ENCODE data around the gene TRIL. TPM values are rescaled to one million over a fixed set of nuclear protein-coding genes. Genes with fewer than 3 reads are reported as not detected.
A peak's percentile ranks its signal among the peaks of the same experiment; 100 is the strongest.

TRIL gene
- total RNA-seq, 4 donors from 2014 or later = 1.3 to 9.4 (median 5.5) TPM

DNA sequence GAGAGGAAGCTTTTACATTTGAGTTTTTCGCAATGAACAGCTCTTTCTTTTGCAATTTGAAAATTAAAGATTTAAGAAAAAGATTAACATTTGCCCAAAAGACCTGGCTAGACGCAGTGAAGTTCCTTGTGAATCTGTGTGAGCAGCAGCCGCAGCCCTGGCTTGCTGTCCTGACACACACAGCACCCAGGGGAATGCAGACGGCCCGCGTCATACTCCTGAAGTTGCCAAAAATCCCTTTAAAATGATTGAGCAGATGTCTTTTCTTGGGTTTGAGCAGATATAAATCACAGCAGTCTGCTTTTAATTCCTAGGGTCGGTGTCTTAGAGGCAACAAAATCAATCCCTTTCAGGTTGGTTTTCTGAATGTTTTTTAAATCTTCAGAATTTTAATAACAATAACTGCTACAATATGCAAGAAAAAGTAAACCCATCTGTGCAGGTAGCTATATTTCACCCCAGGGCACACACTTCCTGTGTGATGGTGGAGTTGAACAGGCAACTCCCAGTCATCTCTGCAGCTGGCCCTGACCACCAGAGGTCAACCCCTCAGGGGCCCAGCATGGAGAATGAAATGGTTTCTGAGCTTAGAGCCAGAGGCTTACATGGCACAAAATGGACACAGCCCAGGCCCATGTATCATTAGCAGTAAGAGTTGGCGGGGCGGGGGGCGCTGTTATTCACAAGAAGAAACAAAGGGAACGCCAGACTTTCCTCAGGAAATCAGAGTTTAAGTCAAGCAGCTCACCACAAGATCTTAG lies 32.2 kb upstream of the TRIL start:
- H3K27me3 ChIP-seq = peaks cover 0 to 3% (median 0%) of the 10 kb centered on the region in 4 donors
- no peak overlapping the region for H3K27ac ChIP-seq (replicated peaks in 1 of 4)
- 80% methylated on average over 11 of the region's 11 CpGs for WGBS
- DNase-seq (ENCODE audit: extremely low spot score) = peak; percentile 80
- H3K4me1 ChIP-seq = peaks cover 20 to 46% (median 25%) of the 10 kb centered on the region in 4 donors
- H3K36me3 ChIP-seq = no peaks in the 10 kb centered on the region
- intact Hi-C loops (cut with DNase I) = no loop called here
- TF ChIP-seq POLR2AphosphoS5 (IDR thresholded peaks at IDR 0.05) (no peak), EP300 (IDR thresholded peaks at IDR 0.05) (no peak), POLR2A (IDR thresholded peaks at IDR 0.05; ENCODE audit: low read depth) (no peak)
- TF ChIP-seq, protein P1, sequence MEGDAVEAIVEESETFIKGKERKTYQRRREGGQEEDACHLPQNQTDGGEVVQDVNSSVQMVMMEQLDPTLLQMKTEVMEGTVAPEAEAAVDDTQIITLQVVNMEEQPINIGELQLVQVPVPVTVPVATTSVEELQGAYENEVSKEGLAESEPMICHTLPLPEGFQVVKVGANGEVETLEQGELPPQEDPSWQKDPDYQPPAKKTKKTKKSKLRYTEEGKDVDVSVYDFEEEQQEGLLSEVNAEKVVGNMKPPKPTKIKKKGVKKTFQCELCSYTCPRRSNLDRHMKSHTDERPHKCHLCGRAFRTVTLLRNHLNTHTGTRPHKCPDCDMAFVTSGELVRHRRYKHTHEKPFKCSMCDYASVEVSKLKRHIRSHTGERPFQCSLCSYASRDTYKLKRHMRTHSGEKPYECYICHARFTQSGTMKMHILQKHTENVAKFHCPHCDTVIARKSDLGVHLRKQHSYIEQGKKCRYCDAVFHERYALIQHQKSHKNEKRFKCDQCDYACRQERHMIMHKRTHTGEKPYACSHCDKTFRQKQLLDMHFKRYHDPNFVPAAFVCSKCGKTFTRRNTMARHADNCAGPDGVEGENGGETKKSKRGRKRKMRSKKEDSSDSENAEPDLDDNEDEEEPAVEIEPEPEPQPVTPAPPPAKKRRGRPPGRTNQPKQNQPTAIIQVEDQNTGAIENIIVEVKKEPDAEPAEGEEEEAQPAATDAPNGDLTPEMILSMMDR (IDR thresholded peaks at IDR 0.05) = no peak
- no peaks in the 10 kb centered on the region for H3K9me3 ChIP-seq
- H3K4me3 ChIP-seq = no peak overlapping the region

DNA sequence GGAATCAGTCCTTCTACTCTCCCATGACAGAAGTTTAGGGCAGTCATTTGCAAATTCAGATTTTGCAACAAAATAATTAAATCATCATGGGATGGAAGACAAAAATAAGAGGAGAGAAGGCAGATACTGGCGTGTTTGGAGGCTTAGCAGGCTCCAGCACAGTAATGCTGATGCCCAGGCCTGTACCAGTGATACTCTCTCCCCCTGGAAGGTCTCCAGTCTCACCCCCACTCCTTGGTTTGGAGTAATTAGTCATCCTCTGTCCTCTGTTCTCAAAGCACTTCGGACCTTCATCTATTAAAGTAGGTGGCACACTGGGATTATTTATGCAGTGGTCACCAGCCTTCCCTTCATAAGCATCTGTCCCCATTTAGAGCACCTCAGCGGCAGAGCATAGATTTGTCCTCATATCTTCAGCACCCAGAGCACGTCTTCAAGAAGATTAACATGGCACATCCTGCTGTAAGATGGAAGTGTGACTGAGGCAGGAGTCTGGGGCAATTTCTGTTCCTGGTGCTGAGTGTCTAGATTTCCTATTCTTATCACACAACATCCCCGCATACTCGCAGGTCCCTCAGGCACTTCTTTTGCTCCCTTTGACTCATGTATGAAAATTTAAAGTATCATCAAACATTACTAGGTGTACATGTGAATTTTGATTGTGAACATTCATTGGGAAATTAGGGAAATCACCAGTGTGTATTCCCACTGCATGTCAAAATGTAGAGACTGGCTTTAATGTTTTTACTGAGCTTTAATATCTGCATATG lies 31.3 kb upstream of the TRIL start:
- peaks cover 30 to 50% (median 33%) of the 10 kb centered on the region in 4 donors for H3K4me1 ChIP-seq
- no peaks in the 10 kb centered on the region for H3K9me3 ChIP-seq
- no peak overlapping the region for H3K4me3 ChIP-seq
- intact Hi-C loops (cut with DNase I) = no loop called here
- H3K36me3 ChIP-seq = no peaks in the 10 kb centered on the region
- peak overlapping the region; percentile 6 to 55 (median 40) for H3K27ac ChIP-seq (replicated peaks in 1 of 4)
- WGBS = 97% methylated on average over 6 of the region's 6 CpGs
- H3K27me3 ChIP-seq = peaks cover 0 to 3% (median 0%) of the 10 kb centered on the region in 4 donors
- TF ChIP-seq POLR2AphosphoS5 (IDR thresholded peaks at IDR 0.05) (no peak), EP300 (IDR thresholded peaks at IDR 0.05) (no peak), POLR2A (IDR thresholded peaks at IDR 0.05; ENCODE audit: low read depth) (no peak)
- TF ChIP-seq, protein P1 (IDR thresholded peaks at IDR 0.05) = no peak
- DNase-seq (ENCODE audit: extremely low spot score) = peak; percentile 45

DNA sequence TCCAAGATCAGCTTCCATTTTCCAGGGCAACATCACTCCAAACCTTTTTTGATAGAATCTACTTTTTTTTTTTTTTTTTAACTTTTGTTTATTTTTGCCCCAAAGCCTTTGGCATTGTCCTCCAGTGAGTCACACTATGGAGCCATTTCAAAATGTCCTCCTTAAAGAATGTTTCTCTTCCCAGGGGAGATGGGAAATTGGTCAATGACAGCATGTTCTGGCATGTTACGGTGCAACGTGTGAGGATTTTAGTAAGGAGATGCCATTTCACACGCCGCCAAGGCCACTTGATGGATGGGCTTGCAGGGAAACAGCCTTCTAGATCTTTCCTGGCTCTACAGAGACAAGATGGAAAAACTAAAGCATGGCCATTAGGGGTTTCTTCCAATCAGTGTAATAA lies 30.7 kb upstream of the TRIL start:
- Histone ChIP-seq H3K36me3 (no peaks in the 10 kb centered on the region), H3K27ac (replicated peaks in 1 of 4) (peak overlapping the region; percentile 34 to 62 (median 56)), H3K9me3 (no peaks in the 10 kb centered on the region), H3K4me3 (no peak overlapping the region), H3K4me1 (peaks cover 33 to 56% (median 37%) of the 10 kb centered on the region in 4 donors), H3K27me3 (peaks cover 0 to 3% (median 0%) of the 10 kb centered on the region in 4 donors)
- WGBS = 76% methylated on average over 4 of the region's 4 CpGs
- intact Hi-C loops (cut with DNase I) = no loop called here
- DNase-seq (ENCODE audit: extremely low spot score) = peak; percentile 92
- TF ChIP-seq POLR2AphosphoS5 (IDR thresholded peaks at IDR 0.05) = peak; percentile 31 to 74
- TF ChIP-seq, protein P1 (IDR thresholded peaks at IDR 0.05) = no peak
- TF ChIP-seq EP300 (IDR thresholded peaks at IDR 0.05) = no peak
- TF ChIP-seq POLR2A (IDR thresholded peaks at IDR 0.05; ENCODE audit: low read depth) = no peak

DNA sequence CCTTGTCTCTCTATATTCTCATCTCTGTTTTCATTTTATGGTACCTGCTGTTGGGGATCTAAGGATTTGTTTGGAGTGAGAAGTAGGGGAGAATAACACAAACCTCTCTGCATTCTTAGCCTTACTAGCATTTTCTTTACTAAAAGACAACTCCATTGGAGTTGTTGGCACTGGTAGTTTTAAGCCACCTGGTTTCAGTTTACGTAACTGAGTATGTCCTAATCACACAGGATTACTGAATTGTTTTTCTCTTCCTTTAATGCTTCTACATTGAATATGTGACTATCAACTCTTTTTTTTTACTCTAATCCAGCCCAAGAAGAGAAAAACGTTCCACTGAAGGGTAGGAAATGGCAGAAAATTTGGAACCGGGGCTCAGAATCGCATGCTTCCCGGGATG lies 30.0 kb upstream of the TRIL start:
- no peak for TF ChIP-seq POLR2AphosphoS5 (IDR thresholded peaks at IDR 0.05)
- TF ChIP-seq, protein P1 (IDR thresholded peaks at IDR 0.05) = no peak
- no peak for TF ChIP-seq EP300 (IDR thresholded peaks at IDR 0.05)
- no peak for TF ChIP-seq POLR2A (IDR thresholded peaks at IDR 0.05; ENCODE audit: low read depth)
- WGBS = 87% methylated on average over 5 of the region's 5 CpGs
- Histone ChIP-seq H3K36me3 (no peaks in the 10 kb centered on the region), H3K9me3 (no peaks in the 10 kb centered on the region), H3K27me3 (peaks cover 0 to 3% (median 0%) of the 10 kb centered on the region in 4 donors), H3K4me1 (peaks cover 33 to 57% (median 38%) of the 10 kb centered on the region in 4 donors), H3K4me3 (no peak overlapping the region), H3K27ac (replicated peaks in 1 of 4) (peak overlapping the region; percentile 34 to 62 (median 56))
- intact Hi-C loops (cut with DNase I) = no loop called here
- peak; percentile 42 for DNase-seq (ENCODE audit: extremely low spot score)

All from esophagus muscularis mucosa (tissue), 4 donors.